ENCODE results near the gene AUH. TPM values are rescaled to one million over a fixed set of nuclear protein-coding genes. Genes with fewer than 3 reads are reported as not detected.

AUH gene
- total RNA-seq, 1 experiment from 2014 or later, result 21.7 TPM

GRCh38 chr9:91338681-91339080, 23.0 kb downstream of the AUH start:
- Histone ChIP-seq H4K5ac (ENCODE audit: insufficient read length, low read depth, low read length) (no peak overlapping the region), H3K9me3 (ENCODE audit: control insufficient read depth, low read depth, low read length) (no peaks in the 10 kb centered on the region), H3K18ac (ENCODE audit: insufficient read length, low read depth, low read length) (no peak overlapping the region), H2AK5ac (ENCODE audit: insufficient read length, low read length) (no peak overlapping the region), H3K4me2 (ENCODE audit: insufficient read depth, insufficient read length, low read length) (no peak overlapping the region), H4K20me1 (ENCODE audit: control insufficient read depth, insufficient read depth, insufficient read length) (no peaks in the 10 kb centered on the region), H3K23ac (ENCODE audit: insufficient read length, low read depth, low read length) (no peak overlapping the region), H3K23me2 (ENCODE audit: insufficient read length, low read depth, low read length, poor library complexity, severe bottlenecking) (no peaks in the 10 kb centered on the region), H2BK15ac (ENCODE audit: low read depth, low read length) (no peak overlapping the region), H2AFZ (ENCODE audit: low read length) (no peak overlapping the region), H3K79me1 (ENCODE audit: insufficient read depth, low read depth, low read length, poor library complexity, severe bottlenecking) (peaks cover 3% of the 10 kb centered on the region), H3K27me3 (ENCODE audit: insufficient read depth, low read length) (no peaks in the 10 kb centered on the region), H2BK120ac (ENCODE audit: low read depth, low read length, poor library complexity, severe bottlenecking) (no peak overlapping the region), H3K9ac (ENCODE audit: extremely low read depth, insufficient read length, low read length) (no peak overlapping the region), H3K56ac (ENCODE audit: insufficient read length, low read depth, low read length) (no peak overlapping the region), H2BK5ac (ENCODE audit: insufficient read length, low read length) (no peak overlapping the region), H4K91ac (ENCODE audit: insufficient read length, low read depth, low read length) (no peak overlapping the region), H3K4ac (ENCODE audit: low read depth, low read length) (no peak overlapping the region), H4K8ac (replicated peaks; ENCODE audit: insufficient read length, low read depth, low read length) (no peak overlapping the region), H3K4me1 (ENCODE audit: insufficient read depth, low read length) (no peaks in the 10 kb centered on the region; the same call in 1 of the 2 replicates), H2BK20ac (ENCODE audit: low read depth, low read length, poor library complexity, severe bottlenecking) (no peak overlapping the region), H3T11ph (ENCODE audit: low read length) (no peak overlapping the region), H2BK12ac (ENCODE audit: insufficient read length, low read depth, low read length) (no peak overlapping the region), H3K27ac (ENCODE audit: insufficient read length, low read depth, low read length) (no peak overlapping the region), H3K79me2 (ENCODE audit: insufficient read depth, low read length) (0 out of 2 replicates have a peak, but pooled peaks cover 2% of the 10 kb centered on the region), H3K14ac (ENCODE audit: insufficient read depth, low read length) (no peak overlapping the region)
- Mint-ChIP-seq H3K4me3 (no peak overlapping the region), H3K36me3 (ENCODE audit: insufficient read depth in 1 of 3, low read depth in 3 of 3) (peaks cover 33 to 49% (median 42%) of the 10 kb centered on the region in 3 experiments; a peak in 6 of 7 replicates), H3K9me3 (peaks cover 2 to 6% of the 10 kb centered on the region in 2 experiments; a peak in 2 of 5 replicates), H3K4me1 (peaks cover 4 to 8% of the 10 kb centered on the region in 2 experiments), H3K27ac (no peak overlapping the region), H3K27me3 (ENCODE audit: low read depth) (no peaks in the 10 kb centered on the region)
- no peak for DNase-seq
- TF ChIP-seq CTCF (conservative IDR thresholded peaks at IDR 0.05), result no peak
